WTC11 (cell line): Measurements from ENCODE around the gene CYP4F11.
"Not testable (repeated sequence)": the region's sequence is repeated elsewhere in the genome, so short reads cannot be mapped to it uniquely, and the experiment has no call there.

ENCODE experiments used
- FOXJ3 ChIP-seq: sonication (generic); formaldehyde crosslinking; IDR thresholded peaks from 2 replicates; pipeline ENCODE4 v1.9.0; 2021; ENCODE audit warnings: missing genetic modification reagents, mild to moderate bottlenecking, borderline replicate concordance
- NR1H2 ChIP-seq: sonication (generic); formaldehyde crosslinking; IDR thresholded peaks from 2 replicates; pipeline ENCODE4 v1.9.0; 2021; ENCODE audit warnings: mild to moderate bottlenecking, moderate library complexity, missing genetic modification reagents
- SP1 ChIP-seq: sonication (generic); formaldehyde crosslinking; conservative IDR thresholded peaks from 2 replicates; pipeline ENCODE4 v1.8.1; 2022; ENCODE audit warnings: missing genetic modification reagents
- ZNF232 ChIP-seq: sonication (generic); formaldehyde crosslinking; IDR thresholded peaks from 2 replicates; pipeline ENCODE4 v1.8.0; 2022; ENCODE audit warnings: mild to moderate bottlenecking, missing genetic modification reagents
- TF ChIP-seq, protein P1 (sequence below): fragments of 200-600 bp; IDR thresholded peaks from 2 replicates; pipeline ENCODE4 v1.8.0; 2022; ENCODE audit warnings: antibody characterized with exemption
- TF ChIP-seq, protein P2 (sequence below): sonication (generic); formaldehyde crosslinking; conservative IDR thresholded peaks from 2 replicates; pipeline ENCODE4 v1.8.1; 2022; ENCODE audit warnings: mild to moderate bottlenecking, missing genetic modification reagents
- TF ChIP-seq, protein P3 (sequence below): sonication (generic); formaldehyde crosslinking; IDR thresholded peaks from 2 replicates; pipeline ENCODE4 v1.8.0; 2022; ENCODE audit warnings: missing genetic modification reagents
- TF ChIP-seq, protein P4 (sequence below): sonication (generic); formaldehyde crosslinking; IDR thresholded peaks from 2 replicates; pipeline ENCODE4 v1.8.1; 2023; ENCODE audit warnings: mild to moderate bottlenecking, missing genetic modification reagents
- TF ChIP-seq, protein P5 (sequence below): sonication (generic); formaldehyde crosslinking; IDR thresholded peaks from 2 replicates; pipeline ENCODE4 v1.8.1; 2022; ENCODE audit warnings: low read depth, missing genetic modification reagents, borderline replicate concordance
- TF ChIP-seq, protein P6 (sequence below): sonication (generic); formaldehyde crosslinking; IDR thresholded peaks from 2 replicates; pipeline ENCODE4 v1.8.0; 2022; ENCODE audit warnings: mild to moderate bottlenecking, missing genetic modification reagents

DNA sequence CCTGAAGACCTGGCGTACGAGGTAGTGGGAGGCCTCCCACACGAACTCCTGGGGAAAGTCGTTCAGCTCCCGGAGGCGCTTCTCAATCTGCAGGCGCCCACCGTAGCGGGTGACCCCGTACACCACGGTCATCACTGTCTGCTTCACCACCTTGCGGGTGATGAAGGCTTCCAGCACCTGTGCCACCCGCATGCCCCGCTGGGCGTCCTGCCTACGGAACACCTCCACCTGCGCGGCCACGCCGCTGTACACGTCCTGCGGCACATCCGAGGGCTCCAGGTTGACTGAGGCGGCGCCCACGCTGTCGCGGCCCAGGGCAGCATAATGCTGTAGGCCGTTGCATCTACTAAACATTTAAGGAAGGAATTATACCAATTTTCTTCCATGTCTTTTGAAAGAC, 31.4 kb downstream of the CYP4F11 start:
- TF ChIP-seq, protein P1, sequence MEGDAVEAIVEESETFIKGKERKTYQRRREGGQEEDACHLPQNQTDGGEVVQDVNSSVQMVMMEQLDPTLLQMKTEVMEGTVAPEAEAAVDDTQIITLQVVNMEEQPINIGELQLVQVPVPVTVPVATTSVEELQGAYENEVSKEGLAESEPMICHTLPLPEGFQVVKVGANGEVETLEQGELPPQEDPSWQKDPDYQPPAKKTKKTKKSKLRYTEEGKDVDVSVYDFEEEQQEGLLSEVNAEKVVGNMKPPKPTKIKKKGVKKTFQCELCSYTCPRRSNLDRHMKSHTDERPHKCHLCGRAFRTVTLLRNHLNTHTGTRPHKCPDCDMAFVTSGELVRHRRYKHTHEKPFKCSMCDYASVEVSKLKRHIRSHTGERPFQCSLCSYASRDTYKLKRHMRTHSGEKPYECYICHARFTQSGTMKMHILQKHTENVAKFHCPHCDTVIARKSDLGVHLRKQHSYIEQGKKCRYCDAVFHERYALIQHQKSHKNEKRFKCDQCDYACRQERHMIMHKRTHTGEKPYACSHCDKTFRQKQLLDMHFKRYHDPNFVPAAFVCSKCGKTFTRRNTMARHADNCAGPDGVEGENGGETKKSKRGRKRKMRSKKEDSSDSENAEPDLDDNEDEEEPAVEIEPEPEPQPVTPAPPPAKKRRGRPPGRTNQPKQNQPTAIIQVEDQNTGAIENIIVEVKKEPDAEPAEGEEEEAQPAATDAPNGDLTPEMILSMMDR = not testable (repeated sequence)
- not testable (repeated sequence) for TF ChIP-seq FOXJ3, SP1, ZNF232, NR1H2 (CRISPR knock-in tag)
- TF ChIP-seq, protein P2, sequence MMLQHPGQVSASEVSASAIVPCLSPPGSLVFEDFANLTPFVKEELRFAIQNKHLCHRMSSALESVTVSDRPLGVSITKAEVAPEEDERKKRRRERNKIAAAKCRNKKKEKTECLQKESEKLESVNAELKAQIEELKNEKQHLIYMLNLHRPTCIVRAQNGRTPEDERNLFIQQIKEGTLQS (CRISPR knock-in tag) = not testable (repeated sequence)
- TF ChIP-seq, protein P3, sequence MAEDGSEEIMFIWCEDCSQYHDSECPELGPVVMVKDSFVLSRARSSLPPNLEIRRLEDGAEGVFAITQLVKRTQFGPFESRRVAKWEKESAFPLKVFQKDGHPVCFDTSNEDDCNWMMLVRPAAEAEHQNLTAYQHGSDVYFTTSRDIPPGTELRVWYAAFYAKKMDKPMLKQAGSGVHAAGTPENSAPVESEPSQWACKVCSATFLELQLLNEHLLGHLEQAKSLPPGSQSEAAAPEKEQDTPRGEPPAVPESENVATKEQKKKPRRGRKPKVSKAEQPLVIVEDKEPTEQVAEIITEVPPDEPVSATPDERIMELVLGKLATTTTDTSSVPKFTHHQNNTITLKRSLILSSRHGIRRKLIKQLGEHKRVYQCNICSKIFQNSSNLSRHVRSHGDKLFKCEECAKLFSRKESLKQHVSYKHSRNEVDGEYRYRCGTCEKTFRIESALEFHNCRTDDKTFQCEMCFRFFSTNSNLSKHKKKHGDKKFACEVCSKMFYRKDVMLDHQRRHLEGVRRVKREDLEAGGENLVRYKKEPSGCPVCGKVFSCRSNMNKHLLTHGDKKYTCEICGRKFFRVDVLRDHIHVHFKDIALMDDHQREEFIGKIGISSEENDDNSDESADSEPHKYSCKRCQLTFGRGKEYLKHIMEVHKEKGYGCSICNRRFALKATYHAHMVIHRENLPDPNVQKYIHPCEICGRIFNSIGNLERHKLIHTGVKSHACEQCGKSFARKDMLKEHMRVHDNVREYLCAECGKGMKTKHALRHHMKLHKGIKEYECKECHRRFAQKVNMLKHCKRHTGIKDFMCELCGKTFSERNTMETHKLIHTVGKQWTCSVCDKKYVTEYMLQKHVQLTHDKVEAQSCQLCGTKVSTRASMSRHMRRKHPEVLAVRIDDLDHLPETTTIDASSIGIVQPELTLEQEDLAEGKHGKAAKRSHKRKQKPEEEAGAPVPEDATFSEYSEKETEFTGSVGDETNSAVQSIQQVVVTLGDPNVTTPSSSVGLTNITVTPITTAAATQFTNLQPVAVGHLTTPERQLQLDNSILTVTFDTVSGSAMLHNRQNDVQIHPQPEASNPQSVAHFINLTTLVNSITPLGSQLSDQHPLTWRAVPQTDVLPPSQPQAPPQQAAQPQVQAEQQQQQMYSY = not testable (repeated sequence)
- TF ChIP-seq, protein P4, sequence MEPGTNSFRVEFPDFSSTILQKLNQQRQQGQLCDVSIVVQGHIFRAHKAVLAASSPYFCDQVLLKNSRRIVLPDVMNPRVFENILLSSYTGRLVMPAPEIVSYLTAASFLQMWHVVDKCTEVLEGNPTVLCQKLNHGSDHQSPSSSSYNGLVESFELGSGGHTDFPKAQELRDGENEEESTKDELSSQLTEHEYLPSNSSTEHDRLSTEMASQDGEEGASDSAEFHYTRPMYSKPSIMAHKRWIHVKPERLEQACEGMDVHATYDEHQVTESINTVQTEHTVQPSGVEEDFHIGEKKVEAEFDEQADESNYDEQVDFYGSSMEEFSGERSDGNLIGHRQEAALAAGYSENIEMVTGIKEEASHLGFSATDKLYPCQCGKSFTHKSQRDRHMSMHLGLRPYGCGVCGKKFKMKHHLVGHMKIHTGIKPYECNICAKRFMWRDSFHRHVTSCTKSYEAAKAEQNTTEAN (CRISPR knock-in tag) = not testable (repeated sequence)
- TF ChIP-seq, protein P5, sequence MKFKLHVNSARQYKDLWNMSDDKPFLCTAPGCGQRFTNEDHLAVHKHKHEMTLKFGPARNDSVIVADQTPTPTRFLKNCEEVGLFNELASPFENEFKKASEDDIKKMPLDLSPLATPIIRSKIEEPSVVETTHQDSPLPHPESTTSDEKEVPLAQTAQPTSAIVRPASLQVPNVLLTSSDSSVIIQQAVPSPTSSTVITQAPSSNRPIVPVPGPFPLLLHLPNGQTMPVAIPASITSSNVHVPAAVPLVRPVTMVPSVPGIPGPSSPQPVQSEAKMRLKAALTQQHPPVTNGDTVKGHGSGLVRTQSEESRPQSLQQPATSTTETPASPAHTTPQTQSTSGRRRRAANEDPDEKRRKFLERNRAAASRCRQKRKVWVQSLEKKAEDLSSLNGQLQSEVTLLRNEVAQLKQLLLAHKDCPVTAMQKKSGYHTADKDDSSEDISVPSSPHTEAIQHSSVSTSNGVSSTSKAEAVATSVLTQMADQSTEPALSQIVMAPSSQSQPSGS (CRISPR knock-in tag) = not testable (repeated sequence)
- TF ChIP-seq, protein P6, sequence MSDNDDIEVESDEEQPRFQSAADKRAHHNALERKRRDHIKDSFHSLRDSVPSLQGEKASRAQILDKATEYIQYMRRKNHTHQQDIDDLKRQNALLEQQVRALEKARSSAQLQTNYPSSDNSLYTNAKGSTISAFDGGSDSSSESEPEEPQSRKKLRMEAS = not testable (repeated sequence)
